A549 (cell line): ENCODE results near the gene SIX2. TPM values are rescaled to one million over a fixed set of nuclear protein-coding genes. Genes with fewer than 3 reads are reported as not detected.

ENCODE experiments used
- ATAC-seq, 2 experiments: fragments of 200-7000 bp in 1 of 2; fragments of >200 bp in 1 of 2; cut with Nextera tagmentation in 1 of 2; cut with Tn5 transposase in 1 of 2; 3 replicates each; pipeline versions ENCODE4 v1.8.0 to v1.9.1; 2018 to 2020; ENCODE audit warnings: mild to moderate bottlenecking in 1 of 2, moderate library complexity in 1 of 2
- CTCF ChIA-PET: fragments of 300-600 bp; sonication (Branson Sonifier 250); formaldehyde crosslinking; extraction: SDS; loops from one replicate; lab custom pipeline; 2021; ENCODE audit warnings: antibody characterized with exemption, inconsistent platforms; lab: Yijun Ruan, JAX
- POLR2A ChIA-PET: fragments of 350-600 bp; formaldehyde crosslinking; extraction: SDS; loops from one replicate; lab custom pipeline; 2021; ENCODE audit warnings: antibody characterized with exemption, inconsistent platforms; lab: Yijun Ruan, JAX
- DNase-seq, 2 experiments: peaks; one replicate each; pipeline versions ENCODE4 v3.0.0 to v3.0.0-alpha.2; 2011 to 2016; ENCODE audit warnings: low read depth in 1 of 2, low spot score in 1 of 2
- FAIRE-seq: peaks from 2 replicates; lab custom pipeline; 2011; peaks lifted over from hg19 to GRCh38; lab: Jason Lieb, UNC
- H3K27ac ChIP-seq, 2 experiments: fragments of >200 bp; sonication (Bioruptor Twin); formaldehyde crosslinking; 3 replicates each; pipeline ENCODE4 v1.5.1; 2016 to 2017
- H3K4me1 ChIP-seq: fragments of >200 bp; sonication (Bioruptor Twin); formaldehyde crosslinking; 3 replicates; pipeline ENCODE4 v1.6.1; 2016
- H3K4me2 ChIP-seq: fragments of >200 bp; sonication (Bioruptor Twin); formaldehyde crosslinking; 3 replicates; pipeline ENCODE4 v1.6.1; 2016
- H3K4me3 ChIP-seq: fragments of >200 bp; sonication (Bioruptor Twin); formaldehyde crosslinking; 3 replicates; pipeline ENCODE4 v1.5.1; 2016
- H3K9me3 ChIP-seq: fragments of >200 bp; sonication (Bioruptor Twin); formaldehyde crosslinking; 3 replicates; pipeline ENCODE4 v1.6.1; 2016
- CBX8 ChIP-seq: fragments of 200-600 bp; sonication (generic); IDR thresholded peaks from 2 replicates; pipeline ENCODE4 v1.6.1; 2016
- CHD4 ChIP-seq: fragments of 200-600 bp; sonication (generic); IDR thresholded peaks from 2 replicates; pipeline ENCODE4 v1.6.1; 2016; ENCODE audit warnings: antibody characterized with exemption, mild to moderate bottlenecking, borderline replicate concordance
- EHF ChIP-seq: fragments of 250-450 bp; sonication (Bioruptor Pico); IDR thresholded peaks from 2 replicates; pipeline ENCODE4 v1.5.0; 2020; ENCODE audit warnings: mild to moderate bottlenecking
- FOSB ChIP-seq: fragments of 250-450 bp; sonication (Bioruptor Pico); IDR thresholded peaks from 2 replicates; pipeline ENCODE4 v1.5.0; 2020; ENCODE audit warnings: mild to moderate bottlenecking, moderate library complexity
- FOSL2 ChIP-seq, 2 experiments: fragments of 450-650 bp in 1 of 2; fragments of >200 bp in 1 of 2; sonication (Bioruptor Twin) in 1 of 2; formaldehyde crosslinking; IDR thresholded peaks; 2 replicates each; pipeline versions ENCODE4 v1.5.0 to v1.6.1; 2016 to 2020; ENCODE audit warnings: mild to moderate bottlenecking in 1 of 2, moderate library complexity in 1 of 2
- HOXA7 ChIP-seq: fragments of 250-450 bp; sonication (Bioruptor Pico); IDR thresholded peaks from 2 replicates; pipeline ENCODE4 v1.5.0; 2020; ENCODE audit warnings: mild to moderate bottlenecking, moderate library complexity
- HOXB5 ChIP-seq: fragments of 250-450 bp; sonication (Bioruptor Pico); IDR thresholded peaks from 2 replicates; pipeline ENCODE4 v1.5.0; 2020; ENCODE audit warnings: mild to moderate bottlenecking, moderate library complexity
- JUN ChIP-seq, 2 experiments: fragments of >200 bp; sonication (Bioruptor Twin); formaldehyde crosslinking; IDR thresholded peaks; 2 replicates in 1 of 2; 3 replicates in 1 of 2; pipeline ENCODE4 v1.6.1; 2016 to 2017
- KDM1A ChIP-seq: fragments of 200-600 bp; sonication (generic); IDR thresholded peaks from 2 replicates; pipeline ENCODE4 v1.6.1; 2016; ENCODE audit warnings: low read depth, mild to moderate bottlenecking
- MAFK ChIP-seq: fragments of 450-650 bp; IDR thresholded peaks from 2 replicates; pipeline ENCODE4 v1.6.1; 2014; ENCODE audit not compliant: partially characterized antibody
- MYC ChIP-seq: IDR thresholded peaks from 2 replicates; pipeline ENCODE4 v1.6.1; 2012; ENCODE audit warnings: mild to moderate bottlenecking, inconsistent platforms, low read length, improper control_type of control experiment, borderline replicate concordance
- NPAS2 ChIP-seq: fragments of 250-450 bp; sonication (Bioruptor Pico); IDR thresholded peaks from 2 replicates; pipeline ENCODE4 v1.8.0; 2022; ENCODE audit warnings: mild to moderate bottlenecking, moderate library complexity, borderline replicate concordance
- NR3C1 ChIP-seq: fragments of >200 bp; sonication (Bioruptor Twin); formaldehyde crosslinking; IDR thresholded peaks from 3 replicates; pipeline ENCODE4 v1.6.1; 2017
- PHF8 ChIP-seq: fragments of 200-600 bp; sonication (generic); IDR thresholded peaks from 2 replicates; pipeline ENCODE4 v1.6.1; 2016; ENCODE audit warnings: low read depth, mild to moderate bottlenecking, antibody characterized with exemption, moderate library complexity, borderline replicate concordance
- POLR2A ChIP-seq: IDR thresholded peaks from 2 replicates; pipeline ENCODE4 v1.6.1; 2012; ENCODE audit warnings: mild to moderate bottlenecking, low read length
- RFX5 ChIP-seq: fragments of 450-650 bp; IDR thresholded peaks from 2 replicates; pipeline ENCODE4 v1.7.1; 2014; ENCODE audit warnings: antibody characterized with exemption, mild to moderate bottlenecking, moderate library complexity
- USF2 ChIP-seq: fragments of 450-650 bp; IDR thresholded peaks from 2 replicates; pipeline ENCODE4 v1.6.1; 2014; ENCODE audit warnings: antibody characterized with exemption
- ZNF302 ChIP-seq: fragments of 250-450 bp; sonication (Bioruptor Pico); IDR thresholded peaks from 2 replicates; pipeline ENCODE4 v1.9.0; 2021; ENCODE audit warnings: inconsistent platforms, mild to moderate bottlenecking, moderate library complexity
- WGBS: methylation state at CpG from one replicate; pipeline ENCODE4 v1.1.6; 2017; ENCODE audit errors: missing lambda C conversion rate; 5-methylcytosine and 5-hydroxymethylcytosine counted together
- polyA plus RNA-seq, 4 experiments: library from polyadenylated mRNA; depleted of rRNA in 3 of 4; stranded (reverse); fragments of >200 nt; fragmentation: RNase III in 1 of 4; extraction: RNeasy Plus Mini Kit Qiagen cat#74134 plus additional on column Dnase treatment in 1 of 4; gene quantifications; 2 replicates in 3 of 4; 3 replicates in 1 of 4; pipeline ENCODE4 v1.2.3, GENCODE V29; 2011 to 2017
- TF ChIP-seq, protein P1 (sequence below): fragments of 250-450 bp; sonication (Bioruptor Pico); IDR thresholded peaks from 2 replicates; pipeline ENCODE4 v1.5.0; 2021; ENCODE audit warnings: mild to moderate bottlenecking, moderate library complexity, borderline replicate concordance
- TF ChIP-seq, protein P2 (sequence below): fragments of 200-600 bp; sonication (generic); IDR thresholded peaks from 2 replicates; pipeline ENCODE4 v1.6.1; 2016; ENCODE audit warnings: antibody characterized with exemption, mild to moderate bottlenecking, moderate library complexity
- TF ChIP-seq, protein P3 (sequence below): fragments of 150-350 bp; IDR thresholded peaks from 2 replicates; pipeline ENCODE4 v1.6.1; 2014; ENCODE audit warnings: low read depth, mild to moderate bottlenecking, low read length

Gene SIX2
- polyA plus RNA-seq, 2 of the 4 experiments (the other 2 are of a cell fraction): 0.10 to 0.15 TPM

- TF ChIP-seq FOSL2 (IDR thresholded peaks at IDR 0.05) (no peak), FOSL2 (CRISPR knock-in tag; IDR thresholded peaks at IDR 0.05) (no peak), RFX5 (no peak)
Observed at GRCh38 chr2:44967727-44968432, 41.4 kb downstream of the SIX2 start (continued).

- FAIRE-seq (peak; percentile 65), DNase-seq (no peak), ATAC-seq (no peak)
- TF ChIP-seq PHF8 (no peak), KDM1A (no peak), HOXB5 (CRISPR knock-in tag) (no peak), ZNF302 (no peak), NR3C1 (no peak), CBX8 (no peak), CHD4 (no peak), JUN (IDR thresholded peaks at IDR 0.05) (no peak), HOXA7 (CRISPR knock-in tag) (no peak), MYC (no peak)
- TF ChIP-seq, protein P1, sequence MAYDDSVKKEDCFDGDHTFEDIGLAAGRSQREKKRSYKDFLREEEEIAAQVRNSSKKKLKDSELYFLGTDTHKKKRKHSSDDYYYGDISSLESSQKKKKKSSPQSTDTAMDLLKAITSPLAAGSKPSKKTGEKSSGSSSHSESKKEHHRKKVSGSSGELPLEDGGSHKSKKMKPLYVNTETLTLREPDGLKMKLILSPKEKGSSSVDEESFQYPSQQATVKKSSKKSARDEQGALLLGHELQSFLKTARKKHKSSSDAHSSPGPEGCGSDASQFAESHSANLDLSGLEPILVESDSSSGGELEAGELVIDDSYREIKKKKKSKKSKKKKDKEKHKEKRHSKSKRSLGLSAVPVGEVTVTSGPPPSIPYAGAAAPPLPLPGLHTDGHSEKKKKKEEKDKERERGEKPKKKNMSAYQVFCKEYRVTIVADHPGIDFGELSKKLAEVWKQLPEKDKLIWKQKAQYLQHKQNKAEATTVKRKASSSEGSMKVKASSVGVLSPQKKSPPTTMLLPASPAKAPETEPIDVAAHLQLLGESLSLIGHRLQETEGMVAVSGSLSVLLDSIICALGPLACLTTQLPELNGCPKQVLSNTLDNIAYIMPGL (CRISPR knock-in tag): no peak
- TF ChIP-seq, protein P2, sequence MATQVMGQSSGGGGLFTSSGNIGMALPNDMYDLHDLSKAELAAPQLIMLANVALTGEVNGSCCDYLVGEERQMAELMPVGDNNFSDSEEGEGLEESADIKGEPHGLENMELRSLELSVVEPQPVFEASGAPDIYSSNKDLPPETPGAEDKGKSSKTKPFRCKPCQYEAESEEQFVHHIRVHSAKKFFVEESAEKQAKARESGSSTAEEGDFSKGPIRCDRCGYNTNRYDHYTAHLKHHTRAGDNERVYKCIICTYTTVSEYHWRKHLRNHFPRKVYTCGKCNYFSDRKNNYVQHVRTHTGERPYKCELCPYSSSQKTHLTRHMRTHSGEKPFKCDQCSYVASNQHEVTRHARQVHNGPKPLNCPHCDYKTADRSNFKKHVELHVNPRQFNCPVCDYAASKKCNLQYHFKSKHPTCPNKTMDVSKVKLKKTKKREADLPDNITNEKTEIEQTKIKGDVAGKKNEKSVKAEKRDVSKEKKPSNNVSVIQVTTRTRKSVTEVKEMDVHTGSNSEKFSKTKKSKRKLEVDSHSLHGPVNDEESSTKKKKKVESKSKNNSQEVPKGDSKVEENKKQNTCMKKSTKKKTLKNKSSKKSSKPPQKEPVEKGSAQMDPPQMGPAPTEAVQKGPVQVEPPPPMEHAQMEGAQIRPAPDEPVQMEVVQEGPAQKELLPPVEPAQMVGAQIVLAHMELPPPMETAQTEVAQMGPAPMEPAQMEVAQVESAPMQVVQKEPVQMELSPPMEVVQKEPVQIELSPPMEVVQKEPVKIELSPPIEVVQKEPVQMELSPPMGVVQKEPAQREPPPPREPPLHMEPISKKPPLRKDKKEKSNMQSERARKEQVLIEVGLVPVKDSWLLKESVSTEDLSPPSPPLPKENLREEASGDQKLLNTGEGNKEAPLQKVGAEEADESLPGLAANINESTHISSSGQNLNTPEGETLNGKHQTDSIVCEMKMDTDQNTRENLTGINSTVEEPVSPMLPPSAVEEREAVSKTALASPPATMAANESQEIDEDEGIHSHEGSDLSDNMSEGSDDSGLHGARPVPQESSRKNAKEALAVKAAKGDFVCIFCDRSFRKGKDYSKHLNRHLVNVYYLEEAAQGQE: no peak
- Histone ChIP-seq H3K4me1 (peaks cover 8% of the 10 kb centered on the region; the same call in 1 of the 3 replicates), H3K27ac (no peak overlapping the region), H3K4me3 (no peak overlapping the region), H3K4me2 (no peak overlapping the region), H3K9me3 (no peaks in the 10 kb centered on the region)
- ChIA-PET POLR2A (no interaction called here), CTCF (interaction anchor here (1.5 to 9.0 kb wide), 5 partner anchors 12 to 528 kb away, joined by 4 to 110 read pairs (median 5); no protein-coding TSS in a partner anchor)
- 75% methylated on average over 6 of the region's 6 CpGs for WGBS
Observed at GRCh38 chr2:44967056-44967455, 42.2 kb downstream of the SIX2 start.

DNA sequence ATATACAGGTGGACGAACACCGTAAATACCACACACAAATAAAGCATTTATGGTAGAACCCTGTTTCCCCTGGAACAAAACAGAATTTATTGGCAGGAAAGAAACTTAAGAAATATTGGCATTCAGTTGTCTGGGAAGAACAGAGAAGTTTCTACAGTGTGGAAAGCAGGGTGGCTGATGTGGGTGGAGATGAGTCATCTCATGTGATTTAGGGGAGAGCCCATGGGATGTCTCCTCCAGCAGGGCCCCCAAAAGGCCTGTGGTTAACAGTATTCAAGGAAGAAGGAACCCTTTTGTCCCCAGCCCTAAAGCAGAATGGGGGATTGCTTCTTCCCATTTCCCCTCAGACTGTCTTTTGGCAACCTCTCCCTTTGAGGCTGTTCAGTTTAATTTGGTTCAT, 43.6 kb downstream of the SIX2 start:
- Histone ChIP-seq H3K4me2 (no peak overlapping the region), H3K9me3 (no peaks in the 10 kb centered on the region), H3K27ac (no peak overlapping the region), H3K4me1 (0 out of 3 replicates have a peak, but pooled peaks cover under 1% of the 10 kb centered on the region), H3K4me3 (no peak overlapping the region)
- ATAC-seq (no peak), FAIRE-seq (no peak), DNase-seq (no peak)
- no peak for TF ChIP-seq MAFK
- TF ChIP-seq KDM1A: no peak
- TF ChIP-seq PHF8: no peak
- TF ChIP-seq USF2: no peak
- TF ChIP-seq FOSB (CRISPR knock-in tag): no peak
- no peak for TF ChIP-seq CHD4
- no peak for TF ChIP-seq EHF
- TF ChIP-seq, protein P3, sequence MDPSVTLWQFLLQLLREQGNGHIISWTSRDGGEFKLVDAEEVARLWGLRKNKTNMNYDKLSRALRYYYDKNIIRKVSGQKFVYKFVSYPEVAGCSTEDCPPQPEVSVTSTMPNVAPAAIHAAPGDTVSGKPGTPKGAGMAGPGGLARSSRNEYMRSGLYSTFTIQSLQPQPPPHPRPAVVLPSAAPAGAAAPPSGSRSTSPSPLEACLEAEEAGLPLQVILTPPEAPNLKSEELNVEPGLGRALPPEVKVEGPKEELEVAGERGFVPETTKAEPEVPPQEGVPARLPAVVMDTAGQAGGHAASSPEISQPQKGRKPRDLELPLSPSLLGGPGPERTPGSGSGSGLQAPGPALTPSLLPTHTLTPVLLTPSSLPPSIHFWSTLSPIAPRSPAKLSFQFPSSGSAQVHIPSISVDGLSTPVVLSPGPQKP: no peak
- no peak for TF ChIP-seq NPAS2 (CRISPR knock-in tag)
- no peak for TF ChIP-seq POLR2A
- 88% methylated on average over 2 of the region's 2 CpGs for WGBS
- ChIA-PET CTCF (interaction anchor here (1.2 to 3.5 kb wide), 5 partner anchors 10 to 922 kb away, joined by 3 to 31 read pairs (median 8); no protein-coding TSS in a partner anchor), POLR2A (no interaction called here)
